ENCODE measurements around the gene DNAJA3.

Gene DNAJA3

DNA sequence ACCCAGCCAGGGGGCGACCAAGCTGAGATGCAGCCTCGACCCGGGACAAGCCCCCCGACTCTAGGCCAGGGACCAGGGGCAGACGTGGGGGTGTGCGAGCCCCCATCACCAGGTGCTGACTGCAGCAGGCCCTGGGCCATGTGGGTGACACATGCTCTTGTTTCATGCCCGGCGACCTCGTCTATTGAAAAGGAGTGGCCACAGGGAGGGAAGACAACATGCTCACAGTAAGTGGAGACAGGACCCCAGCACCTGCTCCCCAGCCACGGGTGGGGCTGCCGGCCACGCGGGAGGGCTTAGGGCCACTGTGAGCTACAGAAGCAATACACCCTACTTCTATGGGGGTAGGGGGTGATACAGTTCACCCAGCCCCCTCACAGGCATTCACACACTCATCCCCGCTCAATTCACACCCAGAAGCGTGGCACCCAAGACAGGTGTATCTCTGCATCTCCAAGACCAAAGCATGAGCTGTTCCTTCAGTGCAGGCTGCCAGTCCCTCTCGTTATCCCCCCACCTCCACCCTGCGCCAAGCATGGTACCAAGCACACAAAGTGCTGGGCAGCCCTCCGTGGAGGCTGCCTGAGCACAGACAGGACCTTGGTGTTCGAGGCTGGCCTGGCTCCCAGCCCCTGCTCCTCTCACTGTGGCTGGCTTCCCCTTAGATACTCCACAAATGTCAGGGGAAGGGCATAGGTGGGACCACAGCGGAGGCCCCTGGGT lies 40.4 kb upstream of the DNAJA3 start:
- H3K4me3 ChIP-seq (ENCODE audit: insufficient read depth, low read length, poor library complexity, severe bottlenecking): no peak overlapping the region
- TF ChIP-seq EZH2phosphoT487 (conservative IDR thresholded peaks at IDR 0.05; ENCODE audit: low read length): no peak
- TF ChIP-seq, protein P1, sequence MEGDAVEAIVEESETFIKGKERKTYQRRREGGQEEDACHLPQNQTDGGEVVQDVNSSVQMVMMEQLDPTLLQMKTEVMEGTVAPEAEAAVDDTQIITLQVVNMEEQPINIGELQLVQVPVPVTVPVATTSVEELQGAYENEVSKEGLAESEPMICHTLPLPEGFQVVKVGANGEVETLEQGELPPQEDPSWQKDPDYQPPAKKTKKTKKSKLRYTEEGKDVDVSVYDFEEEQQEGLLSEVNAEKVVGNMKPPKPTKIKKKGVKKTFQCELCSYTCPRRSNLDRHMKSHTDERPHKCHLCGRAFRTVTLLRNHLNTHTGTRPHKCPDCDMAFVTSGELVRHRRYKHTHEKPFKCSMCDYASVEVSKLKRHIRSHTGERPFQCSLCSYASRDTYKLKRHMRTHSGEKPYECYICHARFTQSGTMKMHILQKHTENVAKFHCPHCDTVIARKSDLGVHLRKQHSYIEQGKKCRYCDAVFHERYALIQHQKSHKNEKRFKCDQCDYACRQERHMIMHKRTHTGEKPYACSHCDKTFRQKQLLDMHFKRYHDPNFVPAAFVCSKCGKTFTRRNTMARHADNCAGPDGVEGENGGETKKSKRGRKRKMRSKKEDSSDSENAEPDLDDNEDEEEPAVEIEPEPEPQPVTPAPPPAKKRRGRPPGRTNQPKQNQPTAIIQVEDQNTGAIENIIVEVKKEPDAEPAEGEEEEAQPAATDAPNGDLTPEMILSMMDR (IDR thresholded peaks at IDR 0.05; ENCODE audit: insufficient read depth, low read length, poor library complexity, severe bottlenecking): no peak
- H3K79me2 ChIP-seq (ENCODE audit: insufficient read depth, low read length): no peaks in the 10 kb centered on the region
- no peaks in the 10 kb centered on the region for H3K36me3 ChIP-seq (ENCODE audit: low read length)
- no peak overlapping the region for H3K27ac ChIP-seq (ENCODE audit: low read depth, low read length)
- H4K20me1 ChIP-seq (ENCODE audit: low read depth, low read length): no peaks in the 10 kb centered on the region
- no peak overlapping the region for H3K9ac ChIP-seq (ENCODE audit: low read length)
- no peak overlapping the region for H3K4me2 ChIP-seq (ENCODE audit: low read depth, low read length, poor library complexity, severe bottlenecking)
- H3K9me3 ChIP-seq (ENCODE audit: insufficient read depth, low read length): no peaks in the 10 kb centered on the region
- no peaks in the 10 kb centered on the region for H3F3A ChIP-seq (ENCODE audit: insufficient read depth)
- H3K27me3 ChIP-seq (ENCODE audit: low read length): no peaks in the 10 kb centered on the region
- no peak overlapping the region for H2AFZ ChIP-seq (ENCODE audit: low read depth, low read length, severe bottlenecking)
- no peaks in the 10 kb centered on the region for H3K9me2 ChIP-seq (replicated peaks; ENCODE audit: insufficient read depth, low read length)

DNA sequence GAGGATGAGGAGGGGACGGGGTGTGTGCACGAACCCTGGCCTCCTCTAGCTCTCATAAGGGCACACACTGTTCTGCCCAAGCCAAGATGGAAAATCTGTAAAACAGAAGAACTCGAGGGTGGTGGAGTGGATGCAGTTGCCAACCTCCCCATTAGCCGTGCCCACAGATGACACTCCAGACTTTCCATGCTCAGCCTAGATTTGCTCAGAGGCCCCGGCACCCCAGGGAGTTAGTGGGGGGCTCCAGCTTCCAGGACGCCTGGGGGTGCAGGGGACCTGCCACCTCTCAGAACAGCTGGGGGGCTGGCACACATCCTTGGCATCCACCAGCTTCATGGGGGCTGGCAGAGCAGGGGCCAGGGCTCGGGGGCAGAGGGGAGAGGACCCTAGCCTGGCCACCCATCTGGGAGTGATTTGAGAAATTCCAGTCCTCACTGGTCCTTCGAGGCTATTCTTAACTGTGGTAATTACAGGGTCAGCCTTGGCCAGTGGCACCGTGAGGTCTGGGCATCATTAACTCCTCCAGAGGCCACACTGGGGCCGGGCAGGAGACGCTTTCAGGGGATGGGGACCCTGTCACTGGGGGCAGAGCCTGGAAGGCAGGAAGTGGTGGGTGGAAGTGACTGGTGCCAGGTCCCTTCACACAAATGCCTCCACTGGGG lies 39.7 kb upstream of the DNAJA3 start:
- Histone ChIP-seq H3F3A (ENCODE audit: insufficient read depth) (no peaks in the 10 kb centered on the region), H3K36me3 (ENCODE audit: low read length) (no peaks in the 10 kb centered on the region), H2AFZ (ENCODE audit: low read depth, low read length, severe bottlenecking) (no peak overlapping the region), H3K4me2 (ENCODE audit: low read depth, low read length, poor library complexity, severe bottlenecking) (no peak overlapping the region), H3K4me3 (ENCODE audit: insufficient read depth, low read length, poor library complexity, severe bottlenecking) (no peak overlapping the region), H3K9me2 (replicated peaks; ENCODE audit: insufficient read depth, low read length) (no peaks in the 10 kb centered on the region), H3K9ac (ENCODE audit: low read length) (no peak overlapping the region), H3K9me3 (ENCODE audit: insufficient read depth, low read length) (no peaks in the 10 kb centered on the region), H3K79me2 (ENCODE audit: insufficient read depth, low read length) (no peaks in the 10 kb centered on the region), H3K27me3 (ENCODE audit: low read length) (no peaks in the 10 kb centered on the region), H4K20me1 (ENCODE audit: low read depth, low read length) (no peaks in the 10 kb centered on the region), H3K27ac (ENCODE audit: low read depth, low read length) (no peak overlapping the region)
- TF ChIP-seq EZH2phosphoT487 (conservative IDR thresholded peaks at IDR 0.05; ENCODE audit: low read length): no peak
- TF ChIP-seq, protein P1 (IDR thresholded peaks at IDR 0.05; ENCODE audit: insufficient read depth, low read length, poor library complexity, severe bottlenecking): no peak

DNA sequence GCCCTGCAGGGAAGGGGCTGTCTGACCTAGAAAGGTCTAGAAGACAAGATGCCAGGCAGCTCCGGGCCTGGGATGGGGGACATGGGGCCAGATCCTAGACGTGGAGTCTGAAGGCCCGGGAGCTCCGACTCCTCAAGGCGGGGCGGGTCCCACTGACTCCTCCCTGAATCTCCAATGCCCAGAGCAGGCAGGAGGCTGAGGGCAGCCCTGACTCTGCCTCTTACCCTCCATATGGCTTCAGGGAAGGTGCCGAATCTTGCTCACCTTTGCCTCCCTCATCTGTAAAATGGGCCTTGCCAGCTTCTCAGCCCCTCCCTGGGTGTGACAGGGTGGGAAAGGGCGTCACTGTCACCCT lies 39.2 kb upstream of the DNAJA3 start:
- Histone ChIP-seq H3K36me3 (ENCODE audit: low read length) (no peaks in the 10 kb centered on the region), H4K20me1 (ENCODE audit: low read depth, low read length) (no peaks in the 10 kb centered on the region), H3K9ac (ENCODE audit: low read length) (no peak overlapping the region), H3K9me2 (replicated peaks; ENCODE audit: insufficient read depth, low read length) (no peaks in the 10 kb centered on the region), H3F3A (ENCODE audit: insufficient read depth) (no peaks in the 10 kb centered on the region), H3K9me3 (ENCODE audit: insufficient read depth, low read length) (no peaks in the 10 kb centered on the region), H3K79me2 (ENCODE audit: insufficient read depth, low read length) (no peaks in the 10 kb centered on the region), H3K27ac (ENCODE audit: low read depth, low read length) (no peak overlapping the region), H2AFZ (ENCODE audit: low read depth, low read length, severe bottlenecking) (no peak overlapping the region), H3K4me2 (ENCODE audit: low read depth, low read length, poor library complexity, severe bottlenecking) (no peak overlapping the region), H3K27me3 (ENCODE audit: low read length) (no peaks in the 10 kb centered on the region), H3K4me3 (ENCODE audit: insufficient read depth, low read length, poor library complexity, severe bottlenecking) (no peak overlapping the region)
- no peak for TF ChIP-seq EZH2phosphoT487 (conservative IDR thresholded peaks at IDR 0.05; ENCODE audit: low read length)
- TF ChIP-seq, protein P1 (IDR thresholded peaks at IDR 0.05; ENCODE audit: insufficient read depth, low read length, poor library complexity, severe bottlenecking): no peak
